Astrocyte of the cerebellum (primary cell): ENCODE data around the gene SCRT2.

ENCODE experiments used
- DNase-seq: peaks from one replicate; pipeline ENCODE4 v3.0.0-alpha.2; 2011; ENCODE audit warnings: low read depth
- H3K4me3 ChIP-seq: 2 replicates; pipeline ENCODE4 v1.5.1; 2011; ENCODE audit warnings: mild to moderate bottlenecking, low read depth, low read length, moderate library complexity
- in situ Hi-C: cut with HindIII; loops from 2 replicates; pipeline ENCODE4 v1.10.0; 2017; ENCODE audit warnings: low sequenced_read_pairs
- TF ChIP-seq, protein P1 (sequence below): IDR thresholded peaks from 2 replicates; pipeline ENCODE4 v1.5.1; 2012; ENCODE audit warnings: low read length, low read depth, moderate library complexity, mild to moderate bottlenecking; ENCODE audit errors: missing control alignments

SCRT2 gene

DNA sequence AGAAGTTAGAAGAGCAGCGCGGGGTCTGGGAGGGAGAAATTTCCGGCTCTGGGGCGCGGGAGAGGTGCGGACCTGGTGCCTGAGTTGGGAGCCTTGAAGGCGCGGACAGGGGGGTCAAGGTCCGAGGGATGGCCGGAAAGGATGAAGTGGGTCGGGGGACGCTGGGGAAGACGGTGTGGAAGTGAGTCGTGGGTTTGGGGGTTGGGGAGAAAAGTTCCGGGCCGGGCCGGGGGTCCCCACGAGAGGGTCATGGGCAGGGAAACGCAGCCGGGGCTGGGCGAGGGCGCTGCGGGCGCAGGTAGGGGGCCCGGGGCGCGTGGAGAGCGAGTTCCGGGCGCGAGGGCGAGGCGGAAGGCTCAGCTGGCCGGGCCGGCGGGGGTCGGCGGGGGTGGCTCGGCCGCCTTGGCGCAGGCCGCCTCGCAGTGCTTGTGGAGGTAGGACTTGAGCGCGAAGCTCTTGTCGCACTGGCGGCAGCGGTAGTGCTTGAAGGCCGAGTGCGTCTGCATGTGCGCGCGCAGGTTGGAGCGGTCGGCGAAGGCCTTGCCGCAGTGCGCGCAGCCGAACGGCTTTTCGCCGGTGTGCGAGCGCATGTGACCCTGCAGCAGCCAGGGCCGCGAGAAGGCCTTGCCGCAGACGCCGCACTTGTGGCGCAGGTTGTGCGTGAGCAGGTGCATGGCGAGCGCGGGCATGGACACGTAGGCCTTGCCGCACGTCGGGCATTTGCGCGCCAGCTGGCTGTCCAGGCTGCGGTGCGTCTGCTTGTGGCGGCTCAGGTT, 12.1 kb downstream of the SCRT2 start:
- DNase-seq: no peak
- TF ChIP-seq, protein P1, sequence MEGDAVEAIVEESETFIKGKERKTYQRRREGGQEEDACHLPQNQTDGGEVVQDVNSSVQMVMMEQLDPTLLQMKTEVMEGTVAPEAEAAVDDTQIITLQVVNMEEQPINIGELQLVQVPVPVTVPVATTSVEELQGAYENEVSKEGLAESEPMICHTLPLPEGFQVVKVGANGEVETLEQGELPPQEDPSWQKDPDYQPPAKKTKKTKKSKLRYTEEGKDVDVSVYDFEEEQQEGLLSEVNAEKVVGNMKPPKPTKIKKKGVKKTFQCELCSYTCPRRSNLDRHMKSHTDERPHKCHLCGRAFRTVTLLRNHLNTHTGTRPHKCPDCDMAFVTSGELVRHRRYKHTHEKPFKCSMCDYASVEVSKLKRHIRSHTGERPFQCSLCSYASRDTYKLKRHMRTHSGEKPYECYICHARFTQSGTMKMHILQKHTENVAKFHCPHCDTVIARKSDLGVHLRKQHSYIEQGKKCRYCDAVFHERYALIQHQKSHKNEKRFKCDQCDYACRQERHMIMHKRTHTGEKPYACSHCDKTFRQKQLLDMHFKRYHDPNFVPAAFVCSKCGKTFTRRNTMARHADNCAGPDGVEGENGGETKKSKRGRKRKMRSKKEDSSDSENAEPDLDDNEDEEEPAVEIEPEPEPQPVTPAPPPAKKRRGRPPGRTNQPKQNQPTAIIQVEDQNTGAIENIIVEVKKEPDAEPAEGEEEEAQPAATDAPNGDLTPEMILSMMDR: no peak
- in situ Hi-C loops: no loop called here
- H3K4me3 ChIP-seq: no peak overlapping the region

DNA sequence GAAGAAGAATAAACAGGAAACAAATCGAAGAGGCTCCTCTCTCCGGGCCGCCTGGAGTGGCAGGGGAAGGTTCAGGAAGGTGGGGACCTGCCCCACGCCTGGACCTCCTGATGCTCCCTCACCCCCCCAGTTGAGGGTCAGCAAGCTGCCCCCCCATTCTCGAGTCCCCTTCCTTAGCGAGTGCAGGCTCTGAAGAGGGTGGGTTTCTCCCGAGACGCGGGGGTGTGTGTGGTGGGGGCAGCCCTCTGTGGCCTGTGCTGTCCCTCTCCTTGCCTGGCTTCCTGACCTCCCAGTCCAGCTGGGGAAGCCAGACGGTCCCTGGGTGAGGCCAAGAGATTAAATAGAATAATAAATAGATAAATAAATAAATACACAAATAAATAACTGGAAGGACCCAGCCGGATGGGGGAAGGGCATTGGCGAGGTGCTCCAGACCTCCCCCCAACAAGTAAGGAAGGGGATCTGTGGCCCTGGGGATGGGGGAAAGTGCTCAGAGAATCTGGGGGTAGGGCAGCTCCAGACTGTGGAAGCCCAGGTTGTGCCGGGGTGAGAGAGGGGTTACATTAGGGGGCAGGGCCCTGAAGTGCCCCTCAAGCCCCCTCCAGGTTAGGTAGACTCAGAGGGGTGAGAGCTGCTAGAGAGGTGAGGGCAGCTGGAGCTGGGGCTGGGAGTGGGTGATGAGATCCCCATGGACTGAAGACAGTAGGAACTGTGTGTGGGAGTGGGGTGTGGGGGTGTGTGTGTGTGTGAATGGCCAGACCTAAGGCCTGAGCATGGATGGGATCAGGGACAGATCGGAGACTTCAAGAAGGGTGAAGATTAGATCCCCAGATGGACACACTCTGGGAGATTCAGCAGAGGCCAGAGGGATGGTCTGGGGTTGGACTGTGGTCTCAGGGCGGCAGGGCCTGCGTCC, 13.1 kb downstream of the SCRT2 start:
- H3K4me3 ChIP-seq: no peak overlapping the region
- DNase-seq: no peak
- in situ Hi-C loops: no loop called here
- TF ChIP-seq, protein P1: no peak

DNA sequence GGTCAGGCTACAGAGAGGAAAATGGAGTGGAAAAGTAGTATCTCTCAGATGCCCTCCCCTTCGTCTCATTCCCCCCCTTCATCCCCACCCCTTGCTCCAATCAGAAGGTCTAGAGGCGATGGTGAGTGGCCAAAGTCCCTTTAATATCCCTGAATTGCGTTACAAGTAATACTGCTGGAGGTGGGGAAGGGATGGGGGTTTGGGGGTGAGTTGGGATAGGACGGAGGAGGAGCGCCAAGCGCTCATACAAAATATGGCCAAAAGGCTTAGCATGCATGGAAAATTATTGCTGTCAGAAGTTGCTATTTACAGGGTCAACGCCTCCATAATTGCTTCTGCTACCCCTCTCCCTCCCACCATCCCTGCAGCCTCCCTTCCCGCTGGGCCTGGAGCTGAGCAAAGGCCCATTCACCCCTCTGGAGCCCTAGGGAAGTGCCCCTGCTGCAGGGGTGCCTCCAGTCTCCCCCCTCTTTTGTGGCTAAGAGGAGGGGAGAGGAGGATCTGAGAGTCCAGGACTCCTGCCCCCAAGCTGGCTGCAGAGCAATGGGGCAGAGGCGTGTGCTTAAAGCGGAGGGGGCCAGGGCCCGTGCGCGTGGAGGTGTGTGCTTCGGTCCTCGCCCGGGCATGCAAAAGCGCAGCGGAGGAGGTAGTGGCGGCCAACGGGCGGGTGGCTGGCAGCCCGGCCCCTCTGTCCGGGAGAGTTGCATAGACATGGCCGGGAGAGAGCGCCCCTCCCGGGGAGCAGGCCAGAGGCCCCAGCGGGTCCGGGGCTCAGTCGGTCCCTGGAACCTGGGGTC, 13.9 kb downstream of the SCRT2 start:
- TF ChIP-seq, protein P1: no peak
- no peak overlapping the region for H3K4me3 ChIP-seq
- no peak for DNase-seq
- in situ Hi-C loops: no loop called here

DNA sequence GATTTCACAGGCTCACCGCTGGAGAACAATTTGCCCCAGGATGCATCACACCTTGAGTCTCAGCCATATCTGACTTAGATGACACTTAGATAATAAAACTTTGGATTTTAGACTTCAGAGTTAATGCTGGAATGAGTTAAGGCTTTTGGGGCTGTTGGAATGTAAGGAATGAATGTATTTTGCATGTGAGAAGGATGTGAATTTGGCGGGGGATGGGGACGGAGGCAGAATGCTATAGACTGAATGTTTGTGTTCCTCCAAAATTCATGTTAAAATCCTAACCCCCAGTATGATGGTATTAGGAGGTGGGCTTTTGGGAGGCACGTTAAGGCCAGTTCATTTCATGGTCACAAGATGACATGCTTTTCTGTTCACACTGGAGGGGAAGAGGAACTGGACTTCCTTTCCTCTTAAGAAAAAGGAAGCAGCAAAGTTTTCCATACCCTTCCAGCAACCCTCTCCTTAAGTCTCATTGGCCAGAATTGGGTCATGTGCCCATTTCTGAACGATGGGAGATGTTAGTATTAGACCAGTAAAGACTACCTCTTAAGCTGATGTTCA, 16.8 kb downstream of the SCRT2 start:
- TF ChIP-seq, protein P1: no peak
- H3K4me3 ChIP-seq: no peak overlapping the region
- in situ Hi-C loops: no loop called here
- no peak for DNase-seq

DNA sequence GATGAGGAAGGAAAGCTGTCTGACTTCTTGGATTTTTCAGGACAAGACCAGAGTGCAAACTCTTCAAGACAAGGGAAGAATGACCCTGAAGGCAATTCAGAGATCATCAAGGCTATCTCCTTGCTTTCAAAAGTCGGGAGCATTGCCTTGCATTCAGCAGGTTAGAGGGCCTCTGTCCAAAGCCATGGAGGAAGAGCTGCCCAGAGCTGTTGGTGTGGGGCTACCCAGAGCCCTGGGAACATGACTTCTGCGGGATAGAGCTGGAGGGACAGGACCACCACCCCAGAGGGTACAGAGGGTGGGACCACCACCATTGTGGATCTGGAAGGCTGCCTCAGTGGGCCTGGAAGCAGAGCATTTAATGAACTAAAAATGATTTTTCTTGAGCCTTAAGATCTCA, 17.4 kb downstream of the SCRT2 start:
- in situ Hi-C loops: no loop called here
- TF ChIP-seq, protein P1: no peak
- no peak for DNase-seq
- no peak overlapping the region for H3K4me3 ChIP-seq
